Prostate gland (tissue), 2 donors: ENCODE data around the gene SPNS3.

ENCODE experiments used
- POLR2A ChIP-seq: fragments of 450-650 bp; IDR thresholded peaks from one replicate; pipeline ENCODE4 v1.6.1; 2016; ENCODE audit warnings: antibody characterized with exemption, mild to moderate bottlenecking
- POLR2AphosphoS5 ChIP-seq: sonication (generic); formaldehyde crosslinking; IDR thresholded peaks from one replicate; pipeline ENCODE4 v1.6.1; 2017; ENCODE audit warnings: antibody characterized with exemption
- TF ChIP-seq, protein P1 (sequence below), 4 experiments: fragments of 200-600 bp in 2 of 4; fragments of 450-650 bp in 2 of 4; sonication (generic) in 2 of 4; IDR thresholded peaks; 1 replicate in 3 of 4; 2 replicates in 1 of 4; pipeline ENCODE4 v1.5.1; 2016 to 2019; ENCODE audit warnings: antibody characterized with exemption in 4 of 4, mild to moderate bottlenecking in 2 of 4, moderate library complexity in 2 of 4

DNA sequence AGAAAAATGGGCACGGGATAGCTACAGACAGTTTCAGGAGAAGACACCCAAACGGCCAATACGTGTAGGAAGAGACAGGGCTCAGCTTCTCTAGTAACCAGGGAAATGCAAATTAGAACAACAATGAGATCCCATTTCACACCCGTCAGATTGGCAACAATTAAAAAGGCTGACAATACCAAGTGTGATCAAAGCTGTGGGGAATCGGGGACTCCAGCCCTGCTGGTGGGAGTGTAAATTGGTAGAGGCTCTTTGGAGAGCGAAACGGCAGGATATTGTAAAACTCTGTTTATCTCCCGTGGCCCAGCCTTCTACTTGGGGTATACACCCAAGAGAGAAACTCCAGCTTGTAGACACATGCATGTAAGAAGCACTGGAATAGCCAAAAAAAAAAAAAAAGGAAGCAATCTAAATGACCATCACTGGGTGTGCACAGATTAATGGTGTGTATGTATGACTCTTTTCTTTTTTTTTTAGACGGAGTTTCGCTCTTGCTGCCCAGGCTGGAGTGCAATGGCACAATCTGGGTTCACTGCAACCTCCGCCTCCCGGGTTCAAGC is 93.9 kb downstream of the SPNS3 start:
- TF ChIP-seq, protein P1, sequence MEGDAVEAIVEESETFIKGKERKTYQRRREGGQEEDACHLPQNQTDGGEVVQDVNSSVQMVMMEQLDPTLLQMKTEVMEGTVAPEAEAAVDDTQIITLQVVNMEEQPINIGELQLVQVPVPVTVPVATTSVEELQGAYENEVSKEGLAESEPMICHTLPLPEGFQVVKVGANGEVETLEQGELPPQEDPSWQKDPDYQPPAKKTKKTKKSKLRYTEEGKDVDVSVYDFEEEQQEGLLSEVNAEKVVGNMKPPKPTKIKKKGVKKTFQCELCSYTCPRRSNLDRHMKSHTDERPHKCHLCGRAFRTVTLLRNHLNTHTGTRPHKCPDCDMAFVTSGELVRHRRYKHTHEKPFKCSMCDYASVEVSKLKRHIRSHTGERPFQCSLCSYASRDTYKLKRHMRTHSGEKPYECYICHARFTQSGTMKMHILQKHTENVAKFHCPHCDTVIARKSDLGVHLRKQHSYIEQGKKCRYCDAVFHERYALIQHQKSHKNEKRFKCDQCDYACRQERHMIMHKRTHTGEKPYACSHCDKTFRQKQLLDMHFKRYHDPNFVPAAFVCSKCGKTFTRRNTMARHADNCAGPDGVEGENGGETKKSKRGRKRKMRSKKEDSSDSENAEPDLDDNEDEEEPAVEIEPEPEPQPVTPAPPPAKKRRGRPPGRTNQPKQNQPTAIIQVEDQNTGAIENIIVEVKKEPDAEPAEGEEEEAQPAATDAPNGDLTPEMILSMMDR (IDR thresholded peaks at IDR 0.05): no peak
- TF ChIP-seq POLR2A: no peak
- TF ChIP-seq POLR2AphosphoS5: no peak
